ENCODE data around the gene PDZRN3.

Gene PDZRN3

GRCh38 chr3:73580343-73580742, 44.4 kb downstream of the PDZRN3 start:
- peak; percentile 84 to 89 for DNase-seq (ENCODE audit: low read depth in 2 of 2)
- no peak overlapping the region for H3K4me3 ChIP-seq (replicated peaks in 1 of 2; ENCODE audit: low read depth in 2 of 2, low read length in 2 of 2)
- no peak for TF ChIP-seq CTCF (IDR thresholded peaks at IDR 0.05; ENCODE audit: low read depth, low read length)

GRCh38 chr3:73577704-73578103, 47.0 kb downstream of the PDZRN3 start:
- DNase-seq (ENCODE audit: low read depth in 2 of 2) = no peak
- TF ChIP-seq CTCF (IDR thresholded peaks at IDR 0.05; ENCODE audit: low read depth, low read length) = no peak
- H3K4me3 ChIP-seq (replicated peaks in 1 of 2; ENCODE audit: low read depth in 2 of 2, low read length in 2 of 2) = no peak overlapping the region

- peak; percentile 29 to 65 for DNase-seq (ENCODE audit: low read depth in 2 of 2)
- no peak overlapping the region for H3K4me3 ChIP-seq (replicated peaks in 1 of 2; ENCODE audit: low read depth in 2 of 2, low read length in 2 of 2)
Observed at GRCh38 chr3:73576999-73577461, 47.7 kb downstream of the PDZRN3 start.

GRCh38 chr3:73575953-73576352, 48.8 kb downstream of the PDZRN3 start:
- no peak overlapping the region for H3K4me3 ChIP-seq (replicated peaks in 1 of 2; ENCODE audit: low read depth in 2 of 2, low read length in 2 of 2)
- no peak for TF ChIP-seq CTCF (IDR thresholded peaks at IDR 0.05; ENCODE audit: low read depth, low read length)
- no peak for DNase-seq (ENCODE audit: low read depth in 2 of 2)

More at GRCh38 chr3:73576999-73577461, 47.7 kb downstream of the PDZRN3 start:
- no peak for TF ChIP-seq CTCF (IDR thresholded peaks at IDR 0.05; ENCODE audit: low read depth, low read length)

- no peak for DNase-seq (ENCODE audit: low read depth in 2 of 2)
- H3K4me3 ChIP-seq (replicated peaks in 1 of 2; ENCODE audit: low read depth in 2 of 2, low read length in 2 of 2) = no peak overlapping the region
- TF ChIP-seq CTCF (IDR thresholded peaks at IDR 0.05; ENCODE audit: low read depth, low read length) = no peak
Observed at GRCh38 chr3:73575519-73575918, 49.2 kb downstream of the PDZRN3 start.

- H3K4me3 ChIP-seq (replicated peaks in 1 of 2; ENCODE audit: low read depth in 2 of 2, low read length in 2 of 2) = no peak overlapping the region
- DNase-seq (ENCODE audit: low read depth in 2 of 2) = no peak
- TF ChIP-seq CTCF (IDR thresholded peaks at IDR 0.05; ENCODE audit: low read depth, low read length) = no peak
Observed at GRCh38 chr3:73573204-73573603, 51.5 kb downstream of the PDZRN3 start.

GRCh38 chr3:73572368-73572767, 52.4 kb downstream of the PDZRN3 start:
- no peak overlapping the region for H3K4me3 ChIP-seq (replicated peaks in 1 of 2; ENCODE audit: low read depth in 2 of 2, low read length in 2 of 2)
- no peak for DNase-seq (ENCODE audit: low read depth in 2 of 2)
- TF ChIP-seq CTCF (IDR thresholded peaks at IDR 0.05; ENCODE audit: low read depth, low read length) = no peak

All from cardiac fibroblast (primary cell).